Measurements from ENCODE around the gene ANK3.

DNA sequence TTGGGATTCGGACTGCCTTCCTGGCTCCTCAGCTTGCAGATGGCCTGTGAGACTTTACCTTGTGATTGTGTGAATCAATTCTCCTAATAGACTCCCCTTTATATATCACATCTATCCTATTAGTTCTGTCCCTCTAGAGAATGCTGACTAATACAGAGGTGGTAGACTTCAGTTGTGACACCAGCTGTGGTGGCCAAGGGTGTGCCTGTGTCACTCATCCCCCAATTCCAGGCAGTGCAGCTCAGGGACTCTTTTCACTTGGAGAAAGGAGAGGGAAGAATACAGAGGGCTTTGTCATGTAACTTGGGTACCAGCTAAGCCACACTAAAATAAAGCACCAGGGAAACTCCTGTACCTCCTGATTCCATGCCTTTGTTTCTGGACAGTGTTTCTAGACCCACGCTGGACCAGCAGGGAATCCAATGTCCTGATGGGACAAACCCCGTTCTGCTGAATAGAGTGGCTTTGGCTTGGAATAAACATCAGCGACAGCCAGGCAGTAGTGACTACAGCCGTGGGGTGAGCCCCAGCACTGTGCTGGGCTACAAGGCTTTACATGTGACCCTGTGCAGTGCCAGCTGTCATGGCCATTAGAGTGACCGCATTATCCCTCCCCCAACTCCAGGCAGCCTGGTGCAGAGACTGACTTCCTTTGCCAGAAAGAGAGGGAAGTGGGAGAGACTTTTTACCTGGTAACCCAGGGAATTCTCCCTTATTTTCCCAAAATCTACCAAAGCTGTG lies 233.6 kb downstream of the ANK3 start:
- TF ChIP-seq CTCF (IDR thresholded peaks at IDR 0.05; ENCODE audit: low read depth, low read length) (no peak), POLR2A (IDR thresholded peaks at IDR 0.05; ENCODE audit: extremely low read depth, insufficient read length) (no peak), MYC (IDR thresholded peaks at IDR 0.05; ENCODE audit: low read depth, low read length) (no peak)
